Hypothalamus (tissue), 51 donors: ENCODE data around the gene ZNF341.
A peak's percentile ranks its signal among the peaks of the same experiment; 100 is the strongest.

Source experiments
- DNase-seq, 51 donors: peaks; one replicate each; lab custom pipeline; 2025; lab: John Stamatoyannopoulos, UW

ZNF341 gene

GRCh38 chr20:33838035-33838864 is 106.5 kb downstream of the ZNF341 start:
- DNase-seq = peak in 3 of 51 donors; percentile 8 to 47 (median 17)

DNA sequence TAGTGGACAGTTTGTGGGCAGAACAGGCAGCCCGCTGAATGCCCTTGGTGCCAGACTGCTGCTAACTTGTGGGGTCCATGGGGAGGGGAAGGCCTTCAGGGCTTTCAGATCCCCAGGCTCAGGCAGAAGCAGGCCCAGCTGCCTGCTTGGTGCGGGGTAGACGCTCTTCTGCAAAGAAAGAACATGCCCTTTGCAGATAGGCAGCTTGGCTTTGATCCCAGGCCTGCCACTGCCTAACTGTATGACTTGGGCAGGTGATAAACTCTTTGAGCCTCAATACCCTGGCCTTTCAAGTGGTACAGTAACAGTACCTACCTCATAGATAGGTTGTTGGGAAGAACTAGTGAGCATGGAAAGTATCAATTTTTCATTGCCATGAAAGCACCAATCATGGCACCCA is 107.8 kb downstream of the ZNF341 start:
- no peak for DNase-seq

GRCh38 chr20:33840160-33840559 is 108.4 kb downstream of the ZNF341 start:
- DNase-seq = no peak

DNA sequence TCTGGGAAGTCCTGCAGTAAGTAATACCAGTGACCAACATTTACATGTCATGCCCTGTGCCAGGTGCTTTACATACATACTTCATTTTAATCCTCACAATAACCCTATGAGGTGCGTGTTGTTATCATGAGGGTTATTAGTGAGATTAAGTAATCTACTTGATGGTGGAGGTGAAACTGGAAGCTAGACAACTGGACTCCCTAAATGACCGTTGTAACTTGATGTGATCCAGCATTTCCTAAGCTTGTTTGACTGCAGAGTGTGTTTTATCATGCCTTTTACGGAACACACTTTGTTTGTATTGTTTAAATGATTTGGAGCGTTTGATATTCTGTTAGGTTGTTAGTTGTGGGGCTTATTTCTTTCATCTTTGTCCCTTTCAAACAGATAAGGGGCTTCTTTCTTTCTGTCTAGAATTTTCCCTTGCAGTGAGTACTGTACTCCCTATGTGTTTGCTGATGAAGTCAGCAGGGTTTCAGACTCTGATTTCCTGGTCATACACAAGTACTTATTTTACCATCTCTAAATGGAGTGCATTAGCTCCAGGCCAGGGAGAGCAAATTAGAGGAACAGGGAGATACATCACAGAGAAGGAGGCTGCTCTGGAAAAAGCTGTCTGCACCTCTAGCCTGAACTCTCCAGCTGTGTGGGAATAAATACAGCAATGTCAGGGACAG is 109.1 kb downstream of the ZNF341 start:
- DNase-seq = no peak

DNA sequence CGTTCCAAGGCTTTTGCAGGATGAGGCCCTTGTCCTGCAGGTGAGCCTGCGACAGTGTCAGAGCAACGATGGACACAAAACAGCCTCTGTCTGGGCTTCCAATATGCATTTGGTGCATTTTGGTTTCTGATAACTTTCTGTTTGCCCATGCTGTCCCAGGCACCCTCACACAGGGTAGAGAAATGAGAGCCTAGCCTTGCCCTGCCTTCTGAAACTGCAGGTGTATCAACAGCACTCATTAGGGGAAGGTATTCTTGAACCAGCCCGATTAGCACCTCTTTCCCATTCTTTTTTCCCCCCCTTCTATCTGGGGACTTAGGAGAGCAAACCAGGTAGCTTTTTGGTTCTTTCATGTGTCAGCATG is 109.6 kb downstream of the ZNF341 start:
- DNase-seq = no peak
